ENCODE results near the gene ANXA10. TPM values are rescaled to one million over a fixed set of nuclear protein-coding genes. Genes with fewer than 3 reads are reported as not detected.

The ANXA10 gene
- total and polyA plus RNA-seq, 2 donors = 0.19 to 0.34 TPM

GRCh38 chr4:168141733-168142132, 49.4 kb downstream of the ANXA10 start:
- WGBS = 98% methylated on average over 7 of the region's 7 CpGs
- Histone ChIP-seq H3K27me3 (ENCODE audit: control insufficient read depth in 2 of 2, insufficient read depth in 1 of 2, low read length in 1 of 2) (no peaks in the 10 kb centered on the region), H3K4me3 (ENCODE audit: low read length in 2 of 2) (no peak overlapping the region), H3K36me3 (ENCODE audit: control insufficient read depth in 2 of 2, insufficient read depth in 2 of 2, low read length in 1 of 2) (no peaks in the 10 kb centered on the region), H3K27ac (ENCODE audit: low read depth in 1 of 2, low read length in 1 of 2) (no peak overlapping the region), H3K4me1 (ENCODE audit: control insufficient read depth in 2 of 2, insufficient read depth in 2 of 2, low read length in 2 of 2) (no peaks in the 10 kb centered on the region), H3K9me3 (ENCODE audit: control insufficient read depth in 2 of 2, insufficient read depth in 1 of 2, low read length in 1 of 2) (no peaks in the 10 kb centered on the region)
- no peak for DNase-seq (ENCODE audit: low read depth in 6 of 9, low spot score in 9 of 9)

- Histone ChIP-seq H3K36me3 (ENCODE audit: control insufficient read depth in 2 of 2, insufficient read depth in 2 of 2, low read length in 1 of 2) (no peaks in the 10 kb centered on the region), H3K27ac (ENCODE audit: low read depth in 1 of 2, low read length in 1 of 2) (no peak overlapping the region), H3K9me3 (ENCODE audit: control insufficient read depth in 2 of 2, insufficient read depth in 1 of 2, low read length in 1 of 2) (no peaks in the 10 kb centered on the region), H3K4me3 (ENCODE audit: low read length in 2 of 2) (no peak overlapping the region), H3K4me1 (ENCODE audit: control insufficient read depth in 2 of 2, insufficient read depth in 2 of 2, low read length in 2 of 2) (no peaks in the 10 kb centered on the region), H3K27me3 (ENCODE audit: control insufficient read depth in 2 of 2, insufficient read depth in 1 of 2, low read length in 1 of 2) (no peaks in the 10 kb centered on the region)
- WGBS = 98% methylated on average over 2 of the region's 2 CpGs
- no peak for DNase-seq (ENCODE audit: low read depth in 6 of 9, low spot score in 9 of 9)
Measured at GRCh38 chr4:168143601-168144000, 51.3 kb downstream of the ANXA10 start.

DNA sequence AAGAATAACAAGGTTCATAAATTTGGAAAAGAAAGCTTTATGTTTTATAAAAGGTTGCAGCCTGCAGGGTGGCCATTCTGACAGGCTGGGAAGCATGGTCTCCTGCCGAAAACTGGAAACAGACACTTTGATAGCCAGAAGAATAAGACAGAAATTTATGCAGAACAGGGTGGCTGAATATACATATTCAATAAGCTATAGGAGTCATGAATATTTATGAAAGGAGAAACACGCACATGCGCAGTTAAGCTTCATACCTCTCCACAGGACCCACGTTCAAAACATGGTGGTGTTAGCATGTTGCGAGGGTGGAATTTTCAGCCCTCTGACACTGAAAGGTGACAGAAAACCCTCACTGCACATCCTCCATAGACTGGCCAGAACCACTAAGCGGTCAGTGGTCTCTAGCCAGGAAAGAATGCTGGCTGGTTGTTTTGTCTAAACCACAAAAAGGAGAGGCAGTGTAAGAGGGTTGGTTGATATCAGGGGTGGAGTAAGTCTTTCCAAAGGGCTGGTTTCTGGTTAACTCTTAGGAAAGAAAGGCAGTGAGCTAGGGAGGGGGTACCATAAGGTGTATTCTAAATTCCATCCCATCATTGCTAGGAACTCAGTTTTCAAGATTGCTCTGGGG, 58.2 kb downstream of the ANXA10 start:
- H3K4me1 ChIP-seq (ENCODE audit: control insufficient read depth in 2 of 2, insufficient read depth in 2 of 2, low read length in 2 of 2) = no peaks in the 10 kb centered on the region
- no peaks in the 10 kb centered on the region for H3K36me3 ChIP-seq (ENCODE audit: control insufficient read depth in 2 of 2, insufficient read depth in 2 of 2, low read length in 1 of 2)
- H3K4me3 ChIP-seq (ENCODE audit: low read length in 2 of 2) = no peak overlapping the region
- no peaks in the 10 kb centered on the region for H3K9me3 ChIP-seq (ENCODE audit: control insufficient read depth in 2 of 2, insufficient read depth in 1 of 2, low read length in 1 of 2)
- no peak overlapping the region for H3K27ac ChIP-seq (ENCODE audit: low read depth in 1 of 2, low read length in 1 of 2)
- 95% methylated on average over 6 of the region's 6 CpGs for WGBS
- DNase-seq (ENCODE audit: low read depth in 6 of 9, low spot score in 9 of 9) = no peak
- no peaks in the 10 kb centered on the region for H3K27me3 ChIP-seq (ENCODE audit: control insufficient read depth in 2 of 2, insufficient read depth in 1 of 2, low read length in 1 of 2)

- DNase-seq (ENCODE audit: low read depth in 6 of 9, low spot score in 9 of 9) = no peak
- WGBS = 95% methylated on average over 3 of the region's 3 CpGs
- no peaks in the 10 kb centered on the region for H3K36me3 ChIP-seq (ENCODE audit: control insufficient read depth in 2 of 2, insufficient read depth in 2 of 2, low read length in 1 of 2)
- H3K4me3 ChIP-seq (ENCODE audit: low read length in 2 of 2) = no peak overlapping the region
- no peaks in the 10 kb centered on the region for H3K4me1 ChIP-seq (ENCODE audit: control insufficient read depth in 2 of 2, insufficient read depth in 2 of 2, low read length in 2 of 2)
- no peaks in the 10 kb centered on the region for H3K9me3 ChIP-seq (ENCODE audit: control insufficient read depth in 2 of 2, insufficient read depth in 1 of 2, low read length in 1 of 2)
- H3K27ac ChIP-seq (ENCODE audit: low read depth in 1 of 2, low read length in 1 of 2) = no peak overlapping the region
- H3K27me3 ChIP-seq (ENCODE audit: control insufficient read depth in 2 of 2, insufficient read depth in 1 of 2, low read length in 1 of 2) = no peaks in the 10 kb centered on the region
Measured at GRCh38 chr4:168151327-168151726, 59.0 kb downstream of the ANXA10 start.

DNA sequence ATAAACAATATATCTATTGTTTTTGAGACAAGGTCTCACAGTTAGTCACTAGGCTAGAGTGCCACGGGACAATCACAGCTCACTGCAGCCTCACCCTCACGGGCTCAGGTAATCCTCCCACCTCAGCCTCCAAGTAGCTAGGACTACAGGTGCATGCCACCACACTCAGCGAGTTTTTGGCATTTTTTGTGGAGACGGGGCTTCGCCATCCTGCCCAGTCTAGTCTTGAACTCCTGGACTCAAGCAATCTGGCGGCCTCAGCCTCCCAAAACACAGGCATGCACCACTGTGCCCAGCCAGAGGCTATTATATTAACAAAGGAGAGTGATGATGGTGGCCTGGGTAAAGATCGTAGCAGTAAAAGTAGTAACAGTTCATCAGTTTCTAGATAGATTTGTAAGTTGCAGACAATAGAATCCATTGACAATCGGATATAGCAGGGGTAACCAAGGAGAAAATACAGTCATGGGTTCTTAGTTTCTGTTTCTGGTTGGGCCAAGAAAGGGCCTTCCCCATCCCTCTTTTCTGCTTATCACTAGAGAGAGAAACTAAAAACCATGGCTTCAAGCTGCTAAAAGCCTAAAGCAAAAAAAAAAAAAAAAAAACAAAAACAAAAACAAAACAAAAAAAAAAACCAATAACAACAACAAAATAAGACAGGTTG, 60.6 kb downstream of the ANXA10 start:
- Histone ChIP-seq H3K36me3 (ENCODE audit: control insufficient read depth in 2 of 2, insufficient read depth in 2 of 2, low read length in 1 of 2) (no peaks in the 10 kb centered on the region), H3K9me3 (ENCODE audit: control insufficient read depth in 2 of 2, insufficient read depth in 1 of 2, low read length in 1 of 2) (no peaks in the 10 kb centered on the region), H3K4me3 (ENCODE audit: low read length in 2 of 2) (no peak overlapping the region), H3K27me3 (ENCODE audit: control insufficient read depth in 2 of 2, insufficient read depth in 1 of 2, low read length in 1 of 2) (no peaks in the 10 kb centered on the region), H3K4me1 (ENCODE audit: control insufficient read depth in 2 of 2, insufficient read depth in 2 of 2, low read length in 2 of 2) (no peaks in the 10 kb centered on the region), H3K27ac (ENCODE audit: low read depth in 1 of 2, low read length in 1 of 2) (no peak overlapping the region)
- no peak for DNase-seq (ENCODE audit: low read depth in 6 of 9, low spot score in 9 of 9)
- WGBS = 98% methylated on average over 8 of the region's 8 CpGs

- no peak overlapping the region for H3K4me3 ChIP-seq (ENCODE audit: low read length in 2 of 2)
- WGBS = 7% methylated on average over 10 of the region's 10 CpGs
- H3K36me3 ChIP-seq (ENCODE audit: control insufficient read depth in 2 of 2, insufficient read depth in 2 of 2, low read length in 1 of 2) = no peaks in the 10 kb centered on the region
- no peaks in the 10 kb centered on the region for H3K9me3 ChIP-seq (ENCODE audit: control insufficient read depth in 2 of 2, insufficient read depth in 1 of 2, low read length in 1 of 2)
- H3K27me3 ChIP-seq (ENCODE audit: control insufficient read depth in 2 of 2, insufficient read depth in 1 of 2, low read length in 1 of 2) = no peaks in the 10 kb centered on the region
- no peaks in the 10 kb centered on the region for H3K4me1 ChIP-seq (ENCODE audit: control insufficient read depth in 2 of 2, insufficient read depth in 2 of 2, low read length in 2 of 2)
- DNase-seq (ENCODE audit: low read depth in 6 of 9, low spot score in 9 of 9) = peak; percentile 42 to 85 (median 55)
- no peak overlapping the region for H3K27ac ChIP-seq (ENCODE audit: low read depth in 1 of 2, low read length in 1 of 2)
Measured at GRCh38 chr4:168153596-168154440, 61.5 kb downstream of the ANXA10 start.

DNA sequence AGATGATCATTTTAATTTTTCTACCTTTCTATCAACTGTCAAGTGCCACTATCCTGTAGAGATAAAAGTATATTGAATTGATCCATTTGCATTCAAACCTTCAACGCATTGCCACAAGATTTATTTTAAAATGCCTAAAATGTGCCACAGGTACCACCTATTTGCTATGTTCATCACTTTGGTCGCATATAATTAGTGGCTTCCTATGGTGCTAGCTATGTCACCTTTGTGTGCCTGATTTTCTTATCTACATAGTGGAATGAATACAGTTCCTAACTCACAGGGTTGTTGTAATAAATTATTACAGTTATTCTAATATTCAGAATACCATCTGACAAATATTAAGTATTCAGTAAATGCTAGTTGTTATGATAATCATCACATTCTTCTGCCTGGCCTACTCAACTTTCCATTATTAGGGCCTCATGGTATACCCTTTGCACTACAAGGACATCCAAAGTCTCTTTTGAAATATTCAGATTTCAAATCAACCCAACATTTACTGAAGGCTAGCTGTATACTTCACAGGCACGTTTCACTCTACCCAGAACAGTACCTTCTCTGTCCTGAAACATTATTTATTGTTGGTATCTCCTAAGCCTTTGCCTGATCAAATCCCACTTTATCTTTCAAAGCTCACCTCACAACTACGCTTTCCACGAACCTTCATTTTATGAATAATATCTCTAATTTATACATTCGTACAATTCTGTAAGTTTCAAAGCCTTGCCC, 62.4 kb downstream of the ANXA10 start:
- H3K27me3 ChIP-seq (ENCODE audit: control insufficient read depth in 2 of 2, insufficient read depth in 1 of 2, low read length in 1 of 2) = no peaks in the 10 kb centered on the region
- no peak overlapping the region for H3K27ac ChIP-seq (ENCODE audit: low read depth in 1 of 2, low read length in 1 of 2)
- no peaks in the 10 kb centered on the region for H3K4me1 ChIP-seq (ENCODE audit: control insufficient read depth in 2 of 2, insufficient read depth in 2 of 2, low read length in 2 of 2)
- H3K36me3 ChIP-seq (ENCODE audit: control insufficient read depth in 2 of 2, insufficient read depth in 2 of 2, low read length in 1 of 2) = no peaks in the 10 kb centered on the region
- WGBS = 96% methylated on average over 6 of the region's 6 CpGs
- DNase-seq (ENCODE audit: low read depth in 6 of 9, low spot score in 9 of 9) = peak in 1 of 9 donors; percentile 19
- H3K9me3 ChIP-seq (ENCODE audit: control insufficient read depth in 2 of 2, insufficient read depth in 1 of 2, low read length in 1 of 2) = no peaks in the 10 kb centered on the region
- no peak overlapping the region for H3K4me3 ChIP-seq (ENCODE audit: low read length in 2 of 2)

DNA sequence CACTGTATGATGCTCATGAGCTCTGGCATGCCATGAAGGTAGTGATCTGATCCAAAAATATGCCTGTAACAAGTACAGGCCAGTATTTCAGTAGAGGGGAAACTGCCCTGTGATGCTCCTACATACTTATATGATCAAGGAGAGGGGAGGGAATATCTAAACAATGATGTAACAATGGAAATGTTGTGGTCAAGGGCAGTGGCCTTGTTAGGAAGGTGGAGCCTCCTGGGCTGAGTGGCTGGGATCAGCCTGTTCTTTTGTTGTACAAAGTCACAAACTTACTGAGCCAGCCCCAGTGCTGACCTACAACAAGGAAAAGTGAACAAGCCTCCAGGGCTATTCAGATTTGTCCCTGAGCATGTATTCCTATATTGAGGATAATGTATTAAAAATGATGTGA, 70.3 kb downstream of the ANXA10 start:
- Histone ChIP-seq H3K36me3 (ENCODE audit: control insufficient read depth in 2 of 2, insufficient read depth in 2 of 2, low read length in 1 of 2) (no peaks in the 10 kb centered on the region), H3K4me1 (ENCODE audit: control insufficient read depth in 2 of 2, insufficient read depth in 2 of 2, low read length in 2 of 2) (no peaks in the 10 kb centered on the region), H3K9me3 (ENCODE audit: control insufficient read depth in 2 of 2, insufficient read depth in 1 of 2, low read length in 1 of 2) (no peaks in the 10 kb centered on the region), H3K27me3 (ENCODE audit: control insufficient read depth in 2 of 2, insufficient read depth in 1 of 2, low read length in 1 of 2) (no peaks in the 10 kb centered on the region), H3K27ac (ENCODE audit: low read depth in 1 of 2, low read length in 1 of 2) (no peak overlapping the region), H3K4me3 (ENCODE audit: low read length in 2 of 2) (no peak overlapping the region)
- DNase-seq (ENCODE audit: low read depth in 6 of 9, low spot score in 9 of 9) = no peak

GRCh38 chr4:168163106-168163505, 70.8 kb downstream of the ANXA10 start:
- Histone ChIP-seq H3K27ac (ENCODE audit: low read depth in 1 of 2, low read length in 1 of 2) (no peak overlapping the region), H3K4me1 (ENCODE audit: control insufficient read depth in 2 of 2, insufficient read depth in 2 of 2, low read length in 2 of 2) (no peaks in the 10 kb centered on the region), H3K4me3 (ENCODE audit: low read length in 2 of 2) (no peak overlapping the region), H3K27me3 (ENCODE audit: control insufficient read depth in 2 of 2, insufficient read depth in 1 of 2, low read length in 1 of 2) (no peaks in the 10 kb centered on the region), H3K36me3 (ENCODE audit: control insufficient read depth in 2 of 2, insufficient read depth in 2 of 2, low read length in 1 of 2) (no peaks in the 10 kb centered on the region), H3K9me3 (ENCODE audit: control insufficient read depth in 2 of 2, insufficient read depth in 1 of 2, low read length in 1 of 2) (no peaks in the 10 kb centered on the region)
- WGBS = 97% methylated on average over 2 of the region's 2 CpGs
- no peak for DNase-seq (ENCODE audit: low read depth in 6 of 9, low spot score in 9 of 9)

Data from thymus (tissue), 11 donors.